HG03342 (cell line): ENCODE results near the gene ADAM15.

Experiments used
- ATAC-seq: cut with Tn5 transposase; IDR thresholded peaks from one replicate; pipeline ENCODE4 v1.9.1; 2021; ENCODE audit warnings: mild to moderate bottlenecking, moderate library complexity; ENCODE audit not compliant: unreplicated experiment

Gene ADAM15

GRCh38 chr1:155110381-155110780 lies 59.3 kb downstream of the ADAM15 start:
- ATAC-seq: no peak

GRCh38 chr1:155110826-155111225 lies 59.7 kb downstream of the ADAM15 start:
- ATAC-seq: no peak
